ENCODE measurements around the gene SORBS1. TPM values are rescaled to one million over a fixed set of nuclear protein-coding genes. Genes with fewer than 3 reads are reported as not detected.
"Not testable (repeated sequence)": the region's sequence is repeated elsewhere in the genome, so short reads cannot be mapped to it uniquely, and the experiment has no call there.

The SORBS1 gene
- total RNA-seq, 2 donors from 2014 or later = 1.2 to 2.8 TPM

DNA sequence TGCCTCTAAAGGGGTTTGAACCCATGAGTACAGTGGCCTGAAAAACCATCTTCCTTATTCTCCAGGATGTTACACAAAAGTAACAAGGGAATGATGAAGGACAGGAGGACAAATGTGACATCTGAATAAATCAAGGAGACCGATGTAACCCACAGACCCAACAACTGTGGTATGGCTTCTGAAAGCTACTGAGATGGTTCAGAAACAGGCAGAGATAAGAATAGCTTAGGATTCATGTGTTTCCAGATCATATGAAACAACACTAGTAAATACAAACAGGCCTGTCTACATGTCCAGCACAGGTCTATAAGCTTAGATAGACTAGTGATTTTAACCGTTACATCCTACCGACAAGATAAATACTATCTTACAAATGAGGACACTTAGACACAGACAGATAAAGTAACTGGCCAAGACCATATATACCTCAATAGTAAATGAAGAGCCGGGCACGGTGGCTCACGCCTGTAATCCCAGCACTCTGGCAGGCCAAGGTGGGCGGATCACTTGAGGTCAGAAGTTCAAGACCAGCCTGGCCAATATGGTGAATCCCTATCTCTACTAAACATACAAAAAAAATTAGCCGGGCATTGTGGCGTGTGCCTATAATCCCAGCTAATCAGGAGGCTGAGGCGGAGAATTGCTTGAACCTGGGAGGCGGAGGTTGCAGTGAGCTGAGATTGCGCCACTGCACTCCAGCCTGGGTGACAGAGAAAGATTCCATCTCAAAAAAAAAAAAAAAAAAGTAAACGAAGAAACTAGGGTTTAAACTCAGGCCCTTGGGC, 88.7 kb downstream of the SORBS1 start:
- no peak for DNase-seq (ENCODE audit: low spot score in 2 of 2)
- H3K27ac Mint-ChIP-seq = no peak overlapping the region
- ATAC-seq = no peak
- no peaks in the 10 kb centered on the region for H3K36me3 Mint-ChIP-seq
- H3K9me3 Mint-ChIP-seq = no peaks in the 10 kb centered on the region

DNA sequence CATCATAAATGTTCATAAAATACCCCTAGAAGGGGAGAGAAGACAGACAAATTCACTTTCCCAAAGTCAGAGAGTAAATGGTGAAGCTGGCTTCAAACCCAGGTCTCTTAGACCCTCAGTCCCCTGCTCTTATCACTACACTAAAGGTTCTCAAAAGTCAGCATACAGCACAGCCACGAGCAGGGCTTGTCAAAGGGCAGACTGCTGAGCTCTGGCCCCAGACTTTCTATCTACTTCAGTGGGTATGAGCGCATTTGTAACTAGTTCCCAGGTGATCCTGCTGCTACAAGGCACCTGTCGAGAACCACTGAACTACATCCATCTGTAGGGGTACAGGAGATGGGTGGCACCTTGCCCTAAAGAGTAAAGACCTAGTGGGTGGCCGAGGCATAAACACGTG, 91.5 kb downstream of the SORBS1 start:
- Mint-ChIP-seq H3K9me3 (no peaks in the 10 kb centered on the region), H3K36me3 (no peaks in the 10 kb centered on the region), H3K27ac (no peak overlapping the region)
- no peak for DNase-seq (ENCODE audit: low spot score in 2 of 2)
- no peak for ATAC-seq

DNA sequence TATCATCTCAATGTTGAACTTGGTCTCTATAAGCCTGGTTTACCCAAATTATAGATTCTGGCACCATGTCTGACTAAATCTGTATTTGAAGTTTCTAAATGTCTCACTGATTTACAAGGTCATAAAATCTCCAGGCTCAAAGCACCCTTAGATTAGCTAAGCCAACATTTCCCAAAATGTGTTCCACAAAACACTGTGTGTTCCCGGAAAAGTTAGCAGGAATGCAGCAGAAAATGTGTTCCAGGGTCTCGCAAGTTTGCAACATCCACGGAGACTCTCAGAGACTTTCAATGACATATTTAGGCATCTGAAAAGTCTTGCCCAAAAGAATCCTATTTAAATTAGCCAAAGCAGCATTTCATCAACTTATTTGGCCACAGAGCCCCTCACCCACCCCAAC, 91.9 kb downstream of the SORBS1 start:
- Mint-ChIP-seq H3K36me3 (no peaks in the 10 kb centered on the region), H3K27ac (no peak overlapping the region), H3K9me3 (no peaks in the 10 kb centered on the region)
- DNase-seq (ENCODE audit: low spot score in 2 of 2) (no peak), ATAC-seq (no peak)

DNA sequence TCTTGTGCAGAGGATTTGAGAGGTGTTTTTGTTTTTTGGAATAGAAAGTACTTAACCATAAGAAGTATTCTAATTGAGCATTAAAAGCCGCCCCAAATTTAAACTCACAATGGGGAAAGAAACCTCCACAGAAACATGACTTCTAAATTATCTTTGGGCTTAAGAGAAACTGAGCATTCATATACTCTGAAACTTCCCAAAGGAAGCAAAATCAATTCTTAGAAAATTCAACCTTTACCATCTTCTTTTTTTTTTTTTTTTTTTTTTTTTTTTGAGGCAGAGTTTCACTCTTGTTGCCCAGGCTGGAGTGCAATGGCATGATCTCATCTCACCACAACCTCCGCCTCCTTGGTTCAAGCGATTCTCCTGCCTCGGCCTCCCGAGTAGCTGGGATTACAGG, 93.5 kb downstream of the SORBS1 start:
- not testable (repeated sequence) for H3K36me3 Mint-ChIP-seq; H3K9me3 Mint-ChIP-seq; DNase-seq (ENCODE audit: low spot score in 2 of 2); H3K27ac Mint-ChIP-seq; ATAC-seq

GRCh38 chr10:95467162-95467599, 94.0 kb downstream of the SORBS1 start:
- Mint-ChIP-seq H3K9me3 (no peaks in the 10 kb centered on the region), H3K27ac (no peak overlapping the region), H3K36me3 (no peaks in the 10 kb centered on the region)
- DNase-seq (ENCODE audit: low spot score in 2 of 2) = no peak
- no peak for ATAC-seq

- no peak for DNase-seq (ENCODE audit: low spot score in 2 of 2)
- H3K9me3 Mint-ChIP-seq = no peaks in the 10 kb centered on the region
- no peak overlapping the region for H3K27ac Mint-ChIP-seq
- no peak for ATAC-seq
- H3K36me3 Mint-ChIP-seq = no peaks in the 10 kb centered on the region
Measured at GRCh38 chr10:95466436-95466835, 94.7 kb downstream of the SORBS1 start.

DNA sequence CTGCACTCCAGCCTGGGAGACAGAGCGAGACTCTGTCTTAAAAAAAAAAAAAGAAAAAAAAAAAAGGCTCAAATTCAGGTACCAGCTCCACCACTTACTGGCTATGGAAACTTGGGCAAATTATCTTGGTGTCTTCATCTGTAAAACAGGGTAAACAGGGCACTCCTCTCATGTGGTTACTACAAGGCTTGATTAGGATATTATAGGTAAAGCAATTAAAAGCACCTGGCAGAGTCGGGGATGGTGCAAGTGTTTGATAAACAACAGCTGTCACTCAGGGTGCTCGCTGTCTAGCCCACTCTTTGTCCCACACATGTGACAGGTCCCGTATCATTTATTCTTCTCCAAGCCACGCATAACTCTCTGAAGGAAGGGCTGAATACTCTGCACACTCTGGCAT, 96.9 kb downstream of the SORBS1 start:
- no peak for DNase-seq (ENCODE audit: low spot score in 2 of 2)
- Mint-ChIP-seq H3K27ac (no peak overlapping the region), H3K36me3 (no peaks in the 10 kb centered on the region), H3K9me3 (no peaks in the 10 kb centered on the region)
- no peak for ATAC-seq

DNA sequence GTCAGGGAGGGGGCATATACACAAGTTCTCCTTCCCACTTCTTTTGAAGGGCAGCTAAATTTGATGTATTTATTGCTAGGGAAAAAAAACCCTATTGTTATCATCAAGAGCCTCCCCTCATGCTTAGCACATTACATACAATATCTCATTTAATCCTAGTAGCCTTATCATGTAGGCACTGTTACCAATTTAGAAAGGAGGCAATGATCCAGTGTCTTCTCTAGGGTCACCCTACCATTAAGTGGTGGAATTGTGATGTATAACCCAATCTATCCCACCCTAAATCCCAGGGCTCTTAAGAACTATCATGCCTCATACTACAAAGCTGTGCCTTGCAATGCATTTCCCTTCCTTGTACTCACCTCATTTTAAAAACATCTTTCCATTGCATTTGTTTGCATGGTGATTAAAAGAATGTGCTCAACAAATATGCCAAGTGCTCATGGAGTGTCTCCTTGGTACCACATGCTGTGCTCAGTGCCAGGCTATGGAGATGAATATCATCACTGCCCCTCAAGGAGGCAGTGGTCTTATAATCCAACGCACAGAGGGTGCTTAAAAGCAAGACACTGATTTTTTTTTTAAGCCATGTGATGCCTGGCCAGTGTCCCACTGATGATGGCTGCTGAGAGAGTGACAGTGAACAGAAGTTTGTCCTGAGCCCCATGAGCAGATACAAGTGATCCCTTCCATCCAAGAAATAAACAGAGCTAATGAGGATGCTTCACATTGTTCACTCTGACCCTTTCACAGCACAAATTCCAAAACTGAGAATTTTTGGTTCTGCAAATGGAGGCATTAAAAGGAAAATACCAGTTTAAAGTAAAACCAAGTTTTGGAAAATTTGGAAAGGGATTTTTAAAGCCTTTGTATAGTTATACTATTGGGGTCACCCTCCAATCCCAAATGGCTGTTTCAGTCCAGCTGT, 98.2 kb downstream of the SORBS1 start:
- no peak for DNase-seq (ENCODE audit: low spot score in 2 of 2)
- H3K36me3 Mint-ChIP-seq = no peaks in the 10 kb centered on the region

DNA sequence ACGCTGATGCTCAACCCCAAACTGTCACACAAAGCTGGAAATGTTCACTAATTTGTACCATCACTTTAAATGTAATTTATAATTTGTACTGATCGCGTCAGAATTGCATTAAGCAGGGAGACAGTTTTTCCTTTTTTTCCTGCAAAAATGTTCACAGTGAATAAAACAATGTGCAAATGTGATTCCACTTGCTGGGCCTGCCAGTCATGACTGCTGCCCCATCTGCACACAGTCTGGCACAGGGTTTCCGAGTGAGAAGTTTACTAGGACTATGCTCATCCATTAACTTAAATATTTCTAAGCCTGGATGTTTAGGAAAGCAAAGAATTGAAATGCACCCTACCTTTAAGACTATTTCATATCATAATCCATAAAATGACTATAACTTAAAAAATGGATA, 99.6 kb downstream of the SORBS1 start:
- Mint-ChIP-seq H3K9me3 (no peaks in the 10 kb centered on the region), H3K27ac (no peak overlapping the region), H3K36me3 (no peaks in the 10 kb centered on the region)
- no peak for DNase-seq (ENCODE audit: low spot score in 2 of 2)
- no peak for ATAC-seq

More for the DNA sequence above, 98.2 kb downstream of the SORBS1 start:
- Mint-ChIP-seq H3K27ac (no peak overlapping the region), H3K9me3 (no peaks in the 10 kb centered on the region)
- no peak for ATAC-seq

- ATAC-seq (no peak), DNase-seq (ENCODE audit: low spot score in 2 of 2) (no peak)
- Mint-ChIP-seq H3K36me3 (no peaks in the 10 kb centered on the region), H3K27ac (no peak overlapping the region), H3K9me3 (no peaks in the 10 kb centered on the region)
Measured at GRCh38 chr10:95459446-95460045, 101.6 kb downstream of the SORBS1 start.

- DNase-seq (ENCODE audit: low spot score in 2 of 2) (no peak), ATAC-seq (no peak)
- H3K9me3 Mint-ChIP-seq = no peaks in the 10 kb centered on the region
- H3K27ac Mint-ChIP-seq = no peak overlapping the region
- H3K36me3 Mint-ChIP-seq = no peaks in the 10 kb centered on the region
Measured at GRCh38 chr10:95458871-95459270, 102.3 kb downstream of the SORBS1 start.

- H3K36me3 Mint-ChIP-seq = no peaks in the 10 kb centered on the region
- H3K9me3 Mint-ChIP-seq = no peaks in the 10 kb centered on the region
- no peak overlapping the region for H3K27ac Mint-ChIP-seq
- no peak for DNase-seq (ENCODE audit: low spot score in 2 of 2)
- ATAC-seq = no peak
Measured at GRCh38 chr10:95458014-95458413, 103.2 kb downstream of the SORBS1 start.

DNA sequence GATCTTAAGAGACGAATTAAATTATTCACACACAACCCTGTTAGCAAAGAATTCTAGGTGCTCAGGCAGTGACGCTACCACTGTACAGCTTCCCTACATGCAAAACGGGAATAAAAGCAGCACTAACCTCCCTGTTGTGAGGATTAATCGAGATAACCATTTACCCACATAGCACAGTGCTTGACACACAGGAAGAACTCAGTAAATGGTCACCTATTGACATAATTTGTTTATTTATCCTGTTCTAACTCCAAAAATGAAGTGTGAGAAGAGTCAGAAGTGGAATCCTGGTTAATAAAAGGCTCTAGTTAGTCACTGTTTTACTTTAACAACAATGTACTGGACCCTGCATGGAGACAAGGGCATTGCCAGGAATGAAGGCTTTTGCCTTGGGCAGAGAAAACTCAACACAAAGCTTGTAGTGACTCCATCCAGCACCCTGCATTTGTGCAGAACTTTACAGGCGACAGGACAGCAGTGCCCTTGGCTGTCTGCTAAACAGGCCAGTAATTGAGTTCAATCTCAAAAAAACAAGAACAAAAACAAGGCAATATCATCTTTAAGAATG, 103.8 kb downstream of the SORBS1 start:
- ATAC-seq (no peak), DNase-seq (ENCODE audit: low spot score in 2 of 2) (no peak)
- no peak overlapping the region for H3K27ac Mint-ChIP-seq
- no peaks in the 10 kb centered on the region for H3K9me3 Mint-ChIP-seq
- no peaks in the 10 kb centered on the region for H3K36me3 Mint-ChIP-seq

DNA sequence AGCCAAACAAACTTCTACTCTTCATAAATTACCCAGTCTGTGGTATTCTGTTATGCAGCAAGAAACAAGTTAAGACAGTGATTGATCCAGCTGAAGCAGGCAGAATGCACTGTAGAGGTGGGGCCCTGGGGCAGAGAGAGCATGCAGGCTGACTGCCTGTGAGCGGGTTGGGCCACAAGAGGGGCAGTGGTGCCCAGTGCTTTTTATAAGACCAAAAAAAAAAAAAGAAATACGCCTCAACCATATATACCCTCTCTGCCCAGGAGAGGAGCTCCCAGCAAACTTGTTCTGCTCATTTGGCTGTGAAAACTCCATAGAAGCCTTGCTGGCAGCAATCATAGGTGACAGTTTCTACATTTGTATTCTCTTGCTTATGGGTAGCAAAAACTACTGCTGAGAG, 104.7 kb downstream of the SORBS1 start:
- Mint-ChIP-seq H3K27ac (no peak overlapping the region), H3K9me3 (no peaks in the 10 kb centered on the region), H3K36me3 (no peaks in the 10 kb centered on the region)
- ATAC-seq (no peak), DNase-seq (ENCODE audit: low spot score in 2 of 2) (no peak)

GRCh38 chr10:95454940-95455339, 106.2 kb downstream of the SORBS1 start:
- ATAC-seq = no peak
- H3K9me3 Mint-ChIP-seq = no peaks in the 10 kb centered on the region
- no peak overlapping the region for H3K27ac Mint-ChIP-seq
- H3K36me3 Mint-ChIP-seq = no peaks in the 10 kb centered on the region
- DNase-seq (ENCODE audit: low spot score in 2 of 2) = no peak

- H3K9me3 Mint-ChIP-seq = no peaks in the 10 kb centered on the region
Measured at GRCh38 chr10:95454356-95454755, 106.8 kb downstream of the SORBS1 start.

More at GRCh38 chr10:95454356-95454755, 106.8 kb downstream of the SORBS1 start:
- H3K27ac Mint-ChIP-seq = no peak overlapping the region
- H3K36me3 Mint-ChIP-seq = no peaks in the 10 kb centered on the region
- no peak for ATAC-seq
- no peak for DNase-seq (ENCODE audit: low spot score in 2 of 2)
